Hematopoietic multipotent progenitor cell (in vitro differentiated cells): ENCODE data around the gene TUBGCP4. TPM values are rescaled to one million over a fixed set of nuclear protein-coding genes. Genes with fewer than 3 reads are reported as not detected.

Source experiments
- DNase-seq, 3 donors: peaks; one replicate each; pipeline ENCODE4 v3.0.0-alpha.2; 2011 to 2015; ENCODE audit warnings: low read depth in 2 of 3, low spot score in 2 of 3
- total RNA-seq: library from RNA; depleted of rRNA; stranded (reverse); fragments of >200 nt; gene quantifications from one replicate; pipeline ENCODE4 v1.2.3, GENCODE V29; 2012

Gene TUBGCP4
- total RNA-seq, 1 donor: 14.3 TPM

- no peak for DNase-seq
Measured at GRCh38 chr15:43403616-43404015, 32.7 kb downstream of the TUBGCP4 start.

GRCh38 chr15:43404130-43404529, 33.2 kb downstream of the TUBGCP4 start:
- no peak for DNase-seq

GRCh38 chr15:43406189-43406588, 35.3 kb downstream of the TUBGCP4 start:
- no peak for DNase-seq

GRCh38 chr15:43406808-43407207, 35.9 kb downstream of the TUBGCP4 start:
- no peak for DNase-seq

GRCh38 chr15:43408789-43409188, 37.9 kb downstream of the TUBGCP4 start:
- no peak for DNase-seq

- no peak for DNase-seq
Measured at GRCh38 chr15:43410572-43411214, 39.8 kb downstream of the TUBGCP4 start.

- no peak for DNase-seq
Measured at GRCh38 chr15:43412096-43412495, 41.2 kb downstream of the TUBGCP4 start.

GRCh38 chr15:43414196-43414595, 43.3 kb downstream of the TUBGCP4 start:
- DNase-seq: no peak

- DNase-seq: no peak
Measured at GRCh38 chr15:43420435-43420834, 49.5 kb downstream of the TUBGCP4 start.

GRCh38 chr15:43420876-43421275, 50.0 kb downstream of the TUBGCP4 start:
- no peak for DNase-seq

- no peak for DNase-seq
Measured at GRCh38 chr15:43423793-43424192, 52.9 kb downstream of the TUBGCP4 start.

GRCh38 chr15:43429687-43430086, 58.8 kb downstream of the TUBGCP4 start:
- no peak for DNase-seq

- no peak for DNase-seq
Measured at GRCh38 chr15:43433165-43433564, 62.3 kb downstream of the TUBGCP4 start.

- DNase-seq: no peak
Measured at GRCh38 chr15:43433661-43434303, 62.9 kb downstream of the TUBGCP4 start.

- DNase-seq: no peak
Measured at GRCh38 chr15:43434446-43434845, 63.5 kb downstream of the TUBGCP4 start.

- no peak for DNase-seq
Measured at GRCh38 chr15:43436395-43436794, 65.5 kb downstream of the TUBGCP4 start.

- no peak for DNase-seq
Measured at GRCh38 chr15:43439268-43439667, 68.4 kb downstream of the TUBGCP4 start.

- DNase-seq: peak in 2 of 3 donors; percentile 88 to 95
Measured at GRCh38 chr15:43440721-43441281, 69.9 kb downstream of the TUBGCP4 start.

GRCh38 chr15:43441316-43441715, 70.4 kb downstream of the TUBGCP4 start:
- peak in 2 of 3 donors; percentile 35 to 71 for DNase-seq

- no peak for DNase-seq
Measured at GRCh38 chr15:43446344-43446743, 75.4 kb downstream of the TUBGCP4 start.

- no peak for DNase-seq
Measured at GRCh38 chr15:43449981-43450380, 79.1 kb downstream of the TUBGCP4 start.
